Mucosa of gallbladder (tissue), 1 donor: ENCODE measurements around the gene KLRC3. TPM values are rescaled to one million over a fixed set of nuclear protein-coding genes. Genes with fewer than 3 reads are reported as not detected.
"Not testable (repeated sequence)": the region's sequence is repeated elsewhere in the genome, so short reads cannot be mapped to it uniquely, and the experiment has no call there.

ENCODE experiments used
- DNase-seq: peaks from one replicate; pipeline ENCODE4 v3.0.0-alpha.2; 2020; ENCODE audit warnings: low spot score
- total RNA-seq: library from RNA; stranded (reverse); gene quantifications from one replicate; pipeline ENCODE4 v1.2.1, GENCODE V29; 2021
- donor health status: DM: no; HTN: no; CAD: no.

KLRC3 gene
- total RNA-seq, 1 donor from 2014 or later: not detected

DNA sequence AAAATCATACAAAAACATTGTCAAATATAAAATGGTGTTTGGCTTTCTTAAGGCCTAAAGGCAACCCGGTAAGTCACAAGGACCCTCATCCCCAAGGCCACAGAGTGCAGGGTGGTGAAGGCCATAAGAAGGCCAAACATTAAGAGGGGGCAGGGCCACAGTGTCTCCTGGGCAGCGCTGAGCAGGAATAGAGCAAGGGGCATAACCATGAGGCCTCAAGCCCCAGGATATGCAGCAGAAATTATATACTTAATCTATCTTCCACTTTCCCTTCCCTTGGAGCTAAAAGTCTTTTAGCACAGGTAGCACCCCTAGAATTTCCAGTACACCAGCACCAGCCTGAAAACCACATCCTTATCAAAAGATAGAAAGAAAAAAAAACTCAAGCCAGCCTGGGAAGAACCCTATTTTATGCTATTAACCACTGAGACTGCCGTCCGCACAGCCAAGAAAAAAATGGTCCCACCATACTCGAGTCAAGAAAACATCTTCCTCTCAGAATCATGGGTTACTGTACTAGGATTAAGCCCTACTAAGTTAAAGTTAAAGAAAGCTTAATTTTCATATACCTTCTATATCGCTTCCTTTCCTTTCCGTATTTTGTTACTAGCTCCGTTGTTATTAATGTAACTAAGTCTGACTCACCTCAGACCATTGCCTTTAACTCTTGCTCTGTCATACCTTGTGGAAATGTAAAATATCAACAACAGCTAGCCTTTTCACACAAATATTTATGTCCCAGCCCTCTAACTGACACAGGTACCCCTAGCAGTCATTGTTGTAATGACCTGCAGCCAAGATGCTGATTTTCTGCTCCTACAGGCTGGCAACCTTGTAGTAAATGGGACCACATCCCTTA is 50.6 kb downstream of the KLRC3 start:
- no peak for DNase-seq

DNA sequence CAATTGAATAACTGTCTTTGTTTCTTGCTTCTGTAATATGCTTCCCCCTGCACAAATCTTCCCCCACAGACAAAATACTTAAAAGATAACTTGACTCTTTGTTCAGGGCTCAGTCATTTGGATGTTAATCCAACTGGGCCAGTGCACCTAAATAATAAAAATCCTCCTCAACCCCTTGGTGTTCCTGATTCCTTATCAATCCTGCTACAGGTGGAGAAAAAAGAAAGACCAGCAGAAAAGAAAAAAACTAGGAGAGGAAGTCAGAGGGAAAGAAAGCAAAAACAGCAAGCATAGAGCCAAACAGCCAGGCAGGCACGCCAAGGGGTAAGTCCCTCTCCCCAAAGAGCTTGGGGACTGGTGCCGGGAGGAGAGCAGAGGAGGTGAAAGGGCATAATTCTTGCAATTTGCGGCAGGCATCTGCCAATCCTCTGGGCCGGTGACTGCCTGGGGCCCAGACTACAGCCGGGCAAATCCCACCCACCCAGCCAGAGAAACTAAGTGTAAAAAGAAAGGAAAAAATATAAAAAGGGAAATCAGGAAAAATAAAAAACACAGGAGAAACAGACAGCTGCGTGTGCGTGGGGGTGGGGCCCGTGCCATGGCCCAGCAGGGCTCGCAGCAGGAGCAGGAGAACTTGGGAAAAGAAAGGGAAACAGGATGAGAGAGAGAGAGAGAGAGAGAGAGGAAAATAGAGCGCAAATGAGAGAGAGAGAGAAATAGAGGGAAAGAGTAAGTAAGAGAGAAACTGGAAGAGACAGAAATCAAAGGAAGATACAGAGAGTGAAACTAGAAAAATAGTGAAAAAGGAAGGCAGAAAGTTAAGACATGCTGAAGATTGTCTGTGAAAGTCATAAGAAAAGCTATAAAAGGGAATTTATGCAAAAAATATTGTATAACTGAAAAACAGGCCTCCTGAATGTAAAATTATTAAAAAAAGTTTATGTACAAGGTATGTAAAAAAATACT is 51.9 kb downstream of the KLRC3 start:
- no peak for DNase-seq

- not testable (repeated sequence) for DNase-seq
Observed at GRCh38 chr12:10367714-10368113, 52.7 kb downstream of the KLRC3 start.

- DNase-seq: no peak
Observed at GRCh38 chr12:10366875-10367274, 53.5 kb downstream of the KLRC3 start.

DNA sequence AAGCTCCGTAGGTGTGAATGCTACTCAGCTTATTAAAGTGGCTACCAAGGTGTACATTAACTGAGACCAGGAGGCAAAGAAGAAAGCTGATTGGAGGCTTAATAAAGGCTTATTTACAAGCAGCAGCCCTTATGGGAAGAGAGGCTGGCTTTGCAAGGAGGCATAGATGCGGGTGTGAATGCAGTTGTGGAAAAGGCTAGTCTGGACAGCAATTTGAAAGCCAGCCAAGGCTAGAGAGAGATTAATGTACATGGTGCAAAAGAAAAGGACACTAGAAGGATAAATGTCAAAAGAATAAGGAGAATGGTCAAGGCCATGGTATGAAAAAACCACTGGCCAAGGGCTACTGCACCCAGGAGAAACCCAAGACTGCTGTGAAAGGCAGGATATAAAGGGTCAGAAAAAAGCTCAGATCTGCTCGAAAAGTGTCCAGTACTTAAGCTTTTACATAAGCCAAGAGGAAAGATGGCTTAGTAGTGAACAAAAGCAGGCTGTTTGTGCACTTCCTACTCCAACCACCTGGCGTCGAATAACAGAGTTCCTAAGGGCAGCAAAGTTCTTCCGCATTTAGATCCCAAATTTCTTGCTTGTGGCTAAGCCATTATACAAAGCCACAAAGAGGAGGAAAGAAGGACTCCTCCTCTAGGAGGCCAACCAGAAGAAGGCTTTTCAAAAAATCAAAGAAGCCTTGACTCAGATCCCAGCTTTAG is 54.5 kb downstream of the KLRC3 start:
- no peak for DNase-seq

GRCh38 chr12:10364815-10365622 is 55.4 kb downstream of the KLRC3 start:
- peak; percentile 79 for DNase-seq

DNA sequence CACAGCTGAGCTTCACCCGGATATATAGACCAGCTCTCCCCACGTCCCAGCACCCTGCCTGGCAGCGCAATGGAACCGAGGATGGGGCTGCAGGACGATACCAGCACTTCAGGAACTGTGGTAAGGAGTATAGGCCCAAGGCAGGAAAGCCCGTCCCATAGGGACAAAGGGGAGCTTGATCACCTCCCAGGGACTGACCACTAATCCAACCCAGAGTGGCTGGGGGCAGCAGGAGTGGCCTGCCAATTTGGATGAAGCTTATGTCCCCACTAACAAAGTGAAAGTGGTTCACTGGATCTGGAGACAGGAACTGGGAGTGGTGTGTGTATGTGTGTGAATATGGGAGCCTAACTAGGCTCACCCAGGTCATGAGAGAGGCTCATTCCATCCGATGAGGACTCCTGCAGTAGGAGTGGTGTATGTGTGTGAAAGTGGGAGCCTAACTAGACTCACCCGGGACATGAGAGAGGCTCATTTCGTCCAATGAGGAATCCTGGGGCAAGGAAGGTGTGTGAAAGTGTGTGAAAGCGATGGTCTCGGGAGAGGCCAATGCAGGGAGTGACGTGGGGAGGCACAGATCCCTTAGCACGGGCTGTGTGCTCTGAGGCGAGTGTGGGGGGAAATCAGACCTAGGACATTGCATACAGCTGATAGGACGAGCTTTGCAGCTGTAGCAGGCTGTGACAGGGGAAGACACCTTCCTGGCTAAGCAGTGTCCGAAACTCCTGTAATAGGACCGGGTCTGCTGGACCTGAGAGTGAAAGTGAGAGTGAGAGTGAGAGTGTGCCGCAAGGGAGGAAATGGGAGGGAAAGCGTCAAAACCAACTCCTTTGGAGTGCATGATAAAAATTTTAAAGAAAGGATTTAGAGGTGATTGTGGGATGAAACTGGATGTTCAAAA is 56.2 kb downstream of the KLRC3 start:
- DNase-seq: peak; percentile 37

- DNase-seq: no peak
Observed at GRCh38 chr12:10363658-10363913, 56.8 kb downstream of the KLRC3 start.

GRCh38 chr12:10362828-10363657 is 57.4 kb downstream of the KLRC3 start:
- no peak for DNase-seq

- DNase-seq: no peak
Observed at GRCh38 chr12:10362325-10362724, 58.1 kb downstream of the KLRC3 start.

Other genes starting within 250 kb of the KLRC3 start
- gene OLR1, start 248.5 kb downstream of the KLRC3 start, total RNA-seq: 10.1 TPM
- gene TMEM52B, start 241.6 kb downstream of the KLRC3 start, total RNA-seq: 0.86 TPM
- gene GABARAPL1, start 207.7 kb downstream of the KLRC3 start, total RNA-seq: 154 TPM
- gene KLRD1, start 112.7 kb downstream of the KLRC3 start, total RNA-seq: 1.8 TPM
- 5.0 TPM for gene KLRK1, start 30.6 kb downstream of the KLRC3 start, total RNA-seq
- gene KLRC4, start 10.8 kb downstream of the KLRC3 start, total RNA-seq: 1.1 TPM
- 0.32 TPM for gene KLRC2, start 15.4 kb upstream of the KLRC3 start, total RNA-seq
- 0.95 TPM for gene KLRC1, start 32.8 kb upstream of the KLRC3 start, total RNA-seq
- gene EIF2S3B, start 85.3 kb upstream of the KLRC3 start, total RNA-seq: 2.6 TPM
- 11.9 TPM for gene MAGOHB, start 193.0 kb upstream of the KLRC3 start, total RNA-seq